GM12878 (cell line): ENCODE results near the gene HS3ST2. TPM values are rescaled to one million over a fixed set of nuclear protein-coding genes. Genes with fewer than 3 reads are reported as not detected.

ENCODE experiments used
- ATAC-seq: fragments of 200-7000 bp; cut with Tn5 transposase; 3 replicates; pipeline ENCODE4 v1.9.1; 2020; ENCODE audit warnings: mild to moderate bottlenecking, moderate library complexity
- BruUV-seq: library from RNA; stranded (reverse); fragments of 400-500 nt; replicated peaks from 2 replicates; lab custom pipeline; 2021; lab: Mats Ljungman, UMichigan
- CTCF ChIA-PET: fragments of 300-600 bp; sonication (Branson Sonifier 250); formaldehyde crosslinking; extraction: SDS; loops from one replicate; lab custom pipeline; 2021; ENCODE audit warnings: inconsistent platforms; lab: Yijun Ruan, JAX
- POLR2A ChIA-PET: fragments of 350-600 bp; formaldehyde crosslinking; extraction: SDS; loops from one replicate; lab custom pipeline; 2021; ENCODE audit warnings: inconsistent platforms; lab: Charles Lee
- RAD21 ChIA-PET: fragments of 300-600 bp; sonication (Branson Sonifier 250); formaldehyde crosslinking; loops from one replicate; lab custom pipeline; 2023; ENCODE audit warnings: antibody characterized with exemption; ENCODE audit not compliant: unreplicated experiment; lab: Charles Lee
- SMC1A ChIA-PET: fragments of 300-600 bp; sonication (Branson Sonifier 250); formaldehyde crosslinking; loops from one replicate; lab custom pipeline; 2023; ENCODE audit not compliant: unreplicated experiment, uncharacterized antibody; lab: Charles Lee
- DNase-seq: peaks from one replicate; pipeline ENCODE4 v3.0.0-alpha.2; 2011; ENCODE audit warnings: low read depth, low spot score
- FAIRE-seq: peaks from 3 replicates; lab custom pipeline; 2011; peaks lifted over from hg19 to GRCh38; lab: Jason Lieb, UNC
- H2AFZ ChIP-seq: 2 replicates; pipeline ENCODE4 v1.6.0; 2011; ENCODE audit warnings: low read depth, low read length, control low read depth; ENCODE audit not compliant: control insufficient read depth
- H3K27ac ChIP-seq: 2 replicates; pipeline ENCODE4 v1.5.1; 2011; ENCODE audit warnings: control low read depth; ENCODE audit not compliant: control insufficient read depth, insufficient read depth
- H3K27me3 ChIP-seq, 2 experiments: replicated peaks in 1 of 2; 2 replicates each; pipeline versions ENCODE4 v1.6.0 to v1.6.1; 2011; ENCODE audit warnings: low read length in 1 of 2; ENCODE audit not compliant: control insufficient read depth in 2 of 2, insufficient read depth in 2 of 2
- H3K36me3 ChIP-seq, 2 experiments: 2 replicates each; pipeline ENCODE4 v1.5.1; 2011; ENCODE audit warnings: low read length in 1 of 2; ENCODE audit not compliant: control insufficient read depth in 2 of 2, insufficient read depth in 2 of 2
- H3K4me1 ChIP-seq: 2 replicates; pipeline ENCODE4 v1.6.1; 2011; ENCODE audit warnings: mild to moderate bottlenecking, low read length, moderate library complexity, mixed read lengths; ENCODE audit not compliant: control insufficient read depth, insufficient read depth
- H3K4me2 ChIP-seq: 2 replicates; pipeline ENCODE4 v1.6.0; 2011; ENCODE audit warnings: control low read depth; ENCODE audit not compliant: control insufficient read depth, insufficient read depth
- H3K4me3 ChIP-seq: fragments of 200-600 bp; sonication (generic); 2 replicates; pipeline ENCODE4 v1.5.1; 2016
- H3K79me2 ChIP-seq: 2 replicates; pipeline ENCODE4 v1.6.0; 2011; ENCODE audit warnings: low read length; ENCODE audit not compliant: control insufficient read depth, insufficient read depth
- H3K9ac ChIP-seq: 2 replicates; pipeline ENCODE4 v1.8.0; 2011; ENCODE audit warnings: low read length, control low read depth, mixed read lengths; ENCODE audit not compliant: control insufficient read depth, insufficient read depth
- H3K9me3 ChIP-seq: replicated peaks from 3 replicates; pipeline ENCODE4 v1.5.1; 2011; ENCODE audit warnings: mild to moderate bottlenecking, low read length; ENCODE audit not compliant: control insufficient read depth, insufficient read depth
- H4K20me1 ChIP-seq: 2 replicates; pipeline ENCODE4 v1.6.0; 2011; ENCODE audit not compliant: control insufficient read depth, insufficient read depth
- CBFB ChIP-seq: IDR thresholded peaks from 2 replicates; pipeline ENCODE4 v1.6.1; 2016; ENCODE audit warnings: antibody characterized with exemption, low read depth
- CHD1 ChIP-seq: IDR thresholded peaks from 2 replicates; pipeline ENCODE4 v1.6.1; 2012; ENCODE audit warnings: low read depth, low read length, improper control_type of control experiment
- CHD4 ChIP-seq: fragments of 200-600 bp; sonication (generic); IDR thresholded peaks from 2 replicates; pipeline ENCODE4 v1.6.1; 2016; ENCODE audit warnings: mild to moderate bottlenecking
- HCFC1 ChIP-seq: fragments of 150-350 bp; IDR thresholded peaks from 2 replicates; pipeline ENCODE4 v1.6.1; 2014; ENCODE audit warnings: low read length
- HDAC6 ChIP-seq: fragments of 200-600 bp; sonication (generic); IDR thresholded peaks from one replicate; pipeline ENCODE4 v1.8.0; 2017; ENCODE audit warnings: antibody characterized with exemption; ENCODE audit not compliant: unreplicated experiment
- KAT2A ChIP-seq: conservative IDR thresholded peaks from 2 replicates; pipeline ENCODE4 v1.6.1; 2011; ENCODE audit warnings: low read depth, low read length; ENCODE audit not compliant: control insufficient read depth
- MEF2B ChIP-seq: fragments of 450-650 bp; IDR thresholded peaks from 2 replicates; pipeline ENCODE4 v1.6.1; 2018; ENCODE audit warnings: mild to moderate bottlenecking, moderate library complexity; ENCODE audit not compliant: partially characterized antibody, poor library complexity, severe bottlenecking
- MTA3 ChIP-seq: IDR thresholded peaks from 2 replicates; pipeline ENCODE4 v1.6.1; 2012; ENCODE audit warnings: low read length, inconsistent platforms, borderline replicate concordance
- RELB ChIP-seq: fragments of 450-650 bp; IDR thresholded peaks from 2 replicates; pipeline ENCODE4 v1.6.1; 2017; ENCODE audit warnings: low read depth, mild to moderate bottlenecking, moderate library complexity
- STAT3 ChIP-seq: IDR thresholded peaks from 2 replicates; pipeline ENCODE4 v1.6.1; 2011; ENCODE audit warnings: low read depth, low read length, improper control_type of control experiment
- TCF12 ChIP-seq: IDR thresholded peaks from 2 replicates; pipeline ENCODE4 v1.6.1; 2011; ENCODE audit warnings: low read depth, mild to moderate bottlenecking, low read length
- YY1 ChIP-seq: IDR thresholded peaks from 2 replicates; pipeline ENCODE4 v1.6.1; 2011; ENCODE audit warnings: low read depth, mild to moderate bottlenecking, low read length
- ZBED1 ChIP-seq: IDR thresholded peaks from 2 replicates; pipeline ENCODE4 v1.6.1; 2016; ENCODE audit warnings: borderline replicate concordance
- ZNF622 ChIP-seq: fragments of 450-650 bp; IDR thresholded peaks from 2 replicates; pipeline ENCODE4 v1.6.1; 2017; ENCODE audit warnings: mild to moderate bottlenecking, inconsistent platforms
- WGBS: methylation state at CpG from one replicate; pipeline ENCODE4 v1.1.6; 2016; ENCODE audit warnings: low lambda C conversion rate; ENCODE audit not compliant: insufficient replicate concordance, insufficient coverage; ENCODE audit errors: missing lambda C conversion rate; 5-methylcytosine and 5-hydroxymethylcytosine counted together
- in situ Hi-C: fragments of 300-500 bp; cut with MboI; formaldehyde crosslinking; loops from 9 replicates; pipeline ENCODE4 v1.14.3; 2018; ENCODE audit warnings: mixed read lengths
- intact Hi-C: fragments of 100-400 bp; cut with micrococcal nuclease; formaldehyde crosslinking; loops from one replicate; pipeline ENCODE4 v1.14.2; 2022; ENCODE audit not compliant: unreplicated experiment
- polyA plus RNA-seq, 11 experiments: library from polyadenylated mRNA; depleted of rRNA in 4 of 11; unstranded in 6 of 11; stranded (reverse) in 5 of 11; fragments of >200 nt; fragmentation: Nextera tagmentation in 4 of 11; fragmentation: Illumina TruSeq in 1 of 11; extraction: Ambion mirVana in 4 of 11; extraction: Trizol in 1 of 11; gene quantifications; 1 replicate in 1 of 11; 2 replicates in 10 of 11; pipeline versions ENCODE4 v1.2.1 to v1.2.3, GENCODE V29; 2011 to 2016; ENCODE audit warnings: inconsistent platforms in 2 of 11, missing spikeins in 2 of 11, low read depth in 1 of 11
- total RNA-seq, 4 experiments: library from RNA; depleted of rRNA in 3 of 4; stranded (reverse); fragments of >200 nt in 3 of 4; fragmentation: Illumina TruSeq in 1 of 4; extraction: Trizol in 1 of 4; gene quantifications; 2 replicates each; pipeline versions ENCODE4 v1.2.1 to v1.2.3, GENCODE V29; 2013 to 2021
- TF ChIP-seq, protein P1 (sequence below): fragments of 450-650 bp; IDR thresholded peaks from 2 replicates; pipeline ENCODE4 v1.6.1; 2017; ENCODE audit warnings: mild to moderate bottlenecking, moderate library complexity
- TF ChIP-seq, protein P2 (sequence below): fragments of 450-650 bp; IDR thresholded peaks from 2 replicates; pipeline ENCODE4 v1.6.1; 2017; ENCODE audit warnings: mild to moderate bottlenecking, low read depth, inconsistent platforms; ENCODE audit not compliant: poor library complexity, severe bottlenecking

The HS3ST2 gene
- total and polyA plus RNA-seq, 10 of the 15 experiments (the other 5 are each of a cell fraction or from before 2014, with no cell fraction given), result not detected

DNA sequence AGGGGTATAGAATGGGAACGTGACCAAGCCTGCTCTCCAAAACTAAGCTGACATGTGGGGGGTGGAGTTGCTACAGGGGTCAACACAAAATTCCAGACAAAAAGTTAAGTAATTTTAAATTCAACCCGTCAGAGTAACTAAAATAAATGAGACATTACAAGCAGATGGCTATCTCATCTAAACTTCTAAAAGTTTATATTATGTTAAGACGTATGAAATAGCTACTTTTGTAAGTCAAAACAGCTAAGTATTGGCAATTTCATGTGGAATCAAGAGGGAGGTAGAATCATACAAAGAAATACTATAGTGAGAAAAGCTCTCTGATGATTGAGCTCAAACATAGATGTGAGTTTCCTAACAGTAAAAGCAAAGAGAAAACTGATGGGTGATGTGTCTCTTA is 113.3 kb downstream of the HS3ST2 start:
- WGBS, result 0% methylated on average over 3 of the region's 3 CpGs
- H4K20me1 ChIP-seq, result no peaks in the 10 kb centered on the region
- H2AFZ ChIP-seq, result no peak overlapping the region
- POLR2A ChIA-PET, result no interaction called here
- no peaks in the 10 kb centered on the region for H3K79me2 ChIP-seq
- SMC1A ChIA-PET, result no interaction called here
- FAIRE-seq (no peak), ATAC-seq (no peak), DNase-seq (no peak)
- in situ Hi-C loops, result no loop called here
- H3K27me3 ChIP-seq, result no peaks in the 10 kb centered on the region; a peak in 2 of 4 replicates
- no peaks in the 10 kb centered on the region for H3K9me3 ChIP-seq
- no peaks in the 10 kb centered on the region for H3K4me1 ChIP-seq
- intact Hi-C loops, result no loop called here
- no TSS peak for BruUV-seq
- no peak overlapping the region for H3K27ac ChIP-seq
- H3K36me3 ChIP-seq, result no peaks in the 10 kb centered on the region
- H3K4me3 ChIP-seq, result no peak overlapping the region
- H3K9ac ChIP-seq, result no peak overlapping the region
- RAD21 ChIA-PET, result no interaction called here
- CTCF ChIA-PET, result interaction anchor here (1.0 to 1.5 kb wide), 3 partner anchors 9 to 25 kb away, joined by 3 to 4 read pairs (median 4); no protein-coding TSS in a partner anchor
- no peak overlapping the region for H3K4me2 ChIP-seq
- TF ChIP-seq ZBED1 (no peak), CHD4 (no peak), CHD1 (no peak), RELB (no peak), HCFC1 (no peak), YY1 (no peak), HDAC6 (no peak), TCF12 (no peak), MEF2B (no peak), STAT3 (no peak), ZNF622 (no peak), CBFB (no peak), MTA3 (no peak), KAT2A (no peak)
- TF ChIP-seq, protein P1, sequence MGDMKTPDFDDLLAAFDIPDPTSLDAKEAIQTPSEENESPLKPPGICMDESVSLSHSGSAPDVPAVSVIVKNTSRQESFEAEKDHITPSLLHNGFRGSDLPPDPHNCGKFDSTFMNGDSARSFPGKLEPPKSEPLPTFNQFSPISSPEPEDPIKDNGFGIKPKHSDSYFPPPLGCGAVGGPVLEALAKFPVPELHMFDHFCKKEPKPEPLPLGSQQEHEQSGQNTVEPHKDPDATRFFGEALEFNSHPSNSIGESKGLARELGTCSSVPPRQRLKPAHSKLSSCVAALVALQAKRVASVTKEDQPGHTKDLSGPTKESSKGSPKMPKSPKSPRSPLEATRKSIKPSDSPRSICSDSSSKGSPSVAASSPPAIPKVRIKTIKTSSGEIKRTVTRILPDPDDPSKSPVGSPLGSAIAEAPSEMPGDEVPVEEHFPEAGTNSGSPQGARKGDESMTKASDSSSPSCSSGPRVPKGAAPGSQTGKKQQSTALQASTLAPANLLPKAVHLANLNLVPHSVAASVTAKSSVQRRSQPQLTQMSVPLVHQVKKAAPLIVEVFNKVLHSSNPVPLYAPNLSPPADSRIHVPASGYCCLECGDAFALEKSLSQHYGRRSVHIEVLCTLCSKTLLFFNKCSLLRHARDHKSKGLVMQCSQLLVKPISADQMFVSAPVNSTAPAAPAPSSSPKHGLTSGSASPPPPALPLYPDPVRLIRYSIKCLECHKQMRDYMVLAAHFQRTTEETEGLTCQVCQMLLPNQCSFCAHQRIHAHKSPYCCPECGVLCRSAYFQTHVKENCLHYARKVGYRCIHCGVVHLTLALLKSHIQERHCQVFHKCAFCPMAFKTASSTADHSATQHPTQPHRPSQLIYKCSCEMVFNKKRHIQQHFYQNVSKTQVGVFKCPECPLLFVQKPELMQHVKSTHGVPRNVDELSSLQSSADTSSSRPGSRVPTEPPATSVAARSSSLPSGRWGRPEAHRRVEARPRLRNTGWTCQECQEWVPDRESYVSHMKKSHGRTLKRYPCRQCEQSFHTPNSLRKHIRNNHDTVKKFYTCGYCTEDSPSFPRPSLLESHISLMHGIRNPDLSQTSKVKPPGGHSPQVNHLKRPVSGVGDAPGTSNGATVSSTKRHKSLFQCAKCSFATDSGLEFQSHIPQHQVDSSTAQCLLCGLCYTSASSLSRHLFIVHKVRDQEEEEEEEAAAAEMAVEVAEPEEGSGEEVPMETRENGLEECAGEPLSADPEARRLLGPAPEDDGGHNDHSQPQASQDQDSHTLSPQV, result no peak
- TF ChIP-seq, protein P2, sequence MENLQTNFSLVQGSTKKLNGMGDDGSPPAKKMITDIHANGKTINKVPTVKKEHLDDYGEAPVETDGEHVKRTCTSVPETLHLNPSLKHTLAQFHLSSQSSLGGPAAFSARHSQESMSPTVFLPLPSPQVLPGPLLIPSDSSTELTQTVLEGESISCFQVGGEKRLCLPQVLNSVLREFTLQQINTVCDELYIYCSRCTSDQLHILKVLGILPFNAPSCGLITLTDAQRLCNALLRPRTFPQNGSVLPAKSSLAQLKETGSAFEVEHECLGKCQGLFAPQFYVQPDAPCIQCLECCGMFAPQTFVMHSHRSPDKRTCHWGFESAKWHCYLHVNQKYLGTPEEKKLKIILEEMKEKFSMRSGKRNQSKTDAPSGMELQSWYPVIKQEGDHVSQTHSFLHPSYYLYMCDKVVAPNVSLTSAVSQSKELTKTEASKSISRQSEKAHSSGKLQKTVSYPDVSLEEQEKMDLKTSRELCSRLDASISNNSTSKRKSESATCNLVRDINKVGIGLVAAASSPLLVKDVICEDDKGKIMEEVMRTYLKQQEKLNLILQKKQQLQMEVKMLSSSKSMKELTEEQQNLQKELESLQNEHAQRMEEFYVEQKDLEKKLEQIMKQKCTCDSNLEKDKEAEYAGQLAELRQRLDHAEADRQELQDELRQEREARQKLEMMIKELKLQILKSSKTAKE, result no peak
